Tibial nerve (tissue), 4 donors: ENCODE results near the gene ADAT3.

Experiments used
- EP300 ChIP-seq, 2 donors: sonication (generic); formaldehyde crosslinking; IDR thresholded peaks; one replicate each; pipeline ENCODE4 v1.6.1; 2017; ENCODE audit warnings: antibody characterized with exemption in 2 of 2, mild to moderate bottlenecking in 1 of 2
- POLR2A ChIP-seq, 2 donors: fragments of 450-650 bp; IDR thresholded peaks; one replicate each; pipeline ENCODE4 v1.6.1; 2017; ENCODE audit warnings: antibody characterized with exemption in 2 of 2, mild to moderate bottlenecking in 2 of 2, moderate library complexity in 2 of 2
- TF ChIP-seq, protein P1 (sequence below), 5 experiments: fragments of 200-600 bp in 3 of 5; fragments of 450-650 bp in 2 of 5; sonication (generic) in 3 of 5; IDR thresholded peaks; one replicate each; pipeline ENCODE4 v1.5.1; 2016 to 2019; ENCODE audit warnings: antibody characterized with exemption in 5 of 5, mild to moderate bottlenecking in 3 of 5, moderate library complexity in 2 of 5

DNA sequence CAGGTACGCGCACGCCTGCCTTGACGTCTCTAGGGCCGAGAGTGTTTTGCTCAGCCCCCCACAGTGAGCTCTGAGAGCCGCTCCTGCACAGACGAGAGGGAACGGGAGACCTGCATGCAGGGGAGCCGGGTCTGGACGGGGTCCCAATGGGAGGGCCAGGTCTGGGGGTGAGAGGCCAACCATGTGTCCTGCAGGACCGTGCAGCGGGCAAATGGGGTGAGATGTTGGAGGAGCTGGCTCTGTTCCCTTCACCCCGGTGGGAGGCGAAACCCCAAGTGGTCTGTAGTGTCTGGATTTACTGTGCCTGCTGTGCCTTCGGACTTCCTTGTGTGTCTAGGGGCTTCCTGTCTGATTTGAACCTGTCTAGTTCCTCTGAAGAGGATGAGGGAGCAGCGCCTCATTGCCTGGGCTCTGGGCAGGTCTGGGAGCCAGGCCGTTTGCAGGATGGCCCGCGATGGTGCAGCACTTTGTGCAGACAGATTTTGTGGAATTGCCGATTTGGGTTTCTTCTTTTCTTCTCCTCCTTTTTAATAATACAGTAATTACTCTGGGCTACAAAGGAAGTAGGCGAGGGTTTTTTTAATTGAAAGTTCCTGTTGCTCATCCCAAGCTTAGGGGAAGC, 37.8 kb downstream of the ADAT3 start:
- TF ChIP-seq, protein P1, sequence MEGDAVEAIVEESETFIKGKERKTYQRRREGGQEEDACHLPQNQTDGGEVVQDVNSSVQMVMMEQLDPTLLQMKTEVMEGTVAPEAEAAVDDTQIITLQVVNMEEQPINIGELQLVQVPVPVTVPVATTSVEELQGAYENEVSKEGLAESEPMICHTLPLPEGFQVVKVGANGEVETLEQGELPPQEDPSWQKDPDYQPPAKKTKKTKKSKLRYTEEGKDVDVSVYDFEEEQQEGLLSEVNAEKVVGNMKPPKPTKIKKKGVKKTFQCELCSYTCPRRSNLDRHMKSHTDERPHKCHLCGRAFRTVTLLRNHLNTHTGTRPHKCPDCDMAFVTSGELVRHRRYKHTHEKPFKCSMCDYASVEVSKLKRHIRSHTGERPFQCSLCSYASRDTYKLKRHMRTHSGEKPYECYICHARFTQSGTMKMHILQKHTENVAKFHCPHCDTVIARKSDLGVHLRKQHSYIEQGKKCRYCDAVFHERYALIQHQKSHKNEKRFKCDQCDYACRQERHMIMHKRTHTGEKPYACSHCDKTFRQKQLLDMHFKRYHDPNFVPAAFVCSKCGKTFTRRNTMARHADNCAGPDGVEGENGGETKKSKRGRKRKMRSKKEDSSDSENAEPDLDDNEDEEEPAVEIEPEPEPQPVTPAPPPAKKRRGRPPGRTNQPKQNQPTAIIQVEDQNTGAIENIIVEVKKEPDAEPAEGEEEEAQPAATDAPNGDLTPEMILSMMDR (IDR thresholded peaks at IDR 0.05) = no peak
- no peak for TF ChIP-seq POLR2A (IDR thresholded peaks at IDR 0.05)
- TF ChIP-seq EP300 (IDR thresholded peaks at IDR 0.05) = no peak
